Measurements from ENCODE around the gene CDYL2.

Gene CDYL2

DNA sequence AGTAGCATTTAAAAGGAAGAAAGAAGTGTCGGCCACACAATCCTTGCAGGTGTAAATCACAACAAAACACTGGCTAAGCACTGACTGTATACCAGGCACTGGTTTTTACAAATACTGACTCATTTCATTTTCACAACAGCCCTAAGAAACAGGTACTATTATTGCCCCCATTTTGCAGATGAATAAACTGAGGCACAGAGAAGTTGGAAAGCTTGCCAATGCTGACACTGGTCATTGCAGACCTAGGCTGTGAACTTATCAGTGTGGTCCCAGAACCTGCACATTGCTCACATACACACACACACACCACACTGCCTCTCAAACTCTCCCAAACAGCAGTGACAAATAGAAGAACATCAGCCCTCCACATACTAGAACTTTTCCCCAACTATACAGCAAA lies 37.6 kb downstream of the CDYL2 start:
- Histone ChIP-seq H3K9me2 (replicated peaks; ENCODE audit: control insufficient read depth, low read length) (no peaks in the 10 kb centered on the region), H3K27ac (ENCODE audit: low read depth, low read length) (no peak overlapping the region), H3K27me3 (ENCODE audit: control insufficient read depth, low read length) (no peaks in the 10 kb centered on the region), H3K9me3 (ENCODE audit: control insufficient read depth, insufficient read depth, low read length) (no peaks in the 10 kb centered on the region), H3K4me1 (ENCODE audit: control insufficient read depth, low read length) (no peaks in the 10 kb centered on the region), H3K4me3 (ENCODE audit: low read length) (no peak overlapping the region), H3K79me2 (ENCODE audit: control insufficient read depth, low read length) (no peaks in the 10 kb centered on the region), H3K36me3 (ENCODE audit: control insufficient read depth, low read length) (no peaks in the 10 kb centered on the region), H4K20me1 (ENCODE audit: control insufficient read depth, insufficient read depth, low read depth, low read length) (no peaks in the 10 kb centered on the region), H3F3A (ENCODE audit: control insufficient read depth, insufficient read depth) (no peaks in the 10 kb centered on the region), H3K4me2 (ENCODE audit: low read length) (no peak overlapping the region)
- no peak for TF ChIP-seq CTCF (IDR thresholded peaks at IDR 0.05; ENCODE audit: low read depth, low read length, poor library complexity, severe bottlenecking)
- no peak for TF ChIP-seq EZH2phosphoT487 (IDR thresholded peaks at IDR 0.05; ENCODE audit: borderline replicate concordance, low read length)

DNA sequence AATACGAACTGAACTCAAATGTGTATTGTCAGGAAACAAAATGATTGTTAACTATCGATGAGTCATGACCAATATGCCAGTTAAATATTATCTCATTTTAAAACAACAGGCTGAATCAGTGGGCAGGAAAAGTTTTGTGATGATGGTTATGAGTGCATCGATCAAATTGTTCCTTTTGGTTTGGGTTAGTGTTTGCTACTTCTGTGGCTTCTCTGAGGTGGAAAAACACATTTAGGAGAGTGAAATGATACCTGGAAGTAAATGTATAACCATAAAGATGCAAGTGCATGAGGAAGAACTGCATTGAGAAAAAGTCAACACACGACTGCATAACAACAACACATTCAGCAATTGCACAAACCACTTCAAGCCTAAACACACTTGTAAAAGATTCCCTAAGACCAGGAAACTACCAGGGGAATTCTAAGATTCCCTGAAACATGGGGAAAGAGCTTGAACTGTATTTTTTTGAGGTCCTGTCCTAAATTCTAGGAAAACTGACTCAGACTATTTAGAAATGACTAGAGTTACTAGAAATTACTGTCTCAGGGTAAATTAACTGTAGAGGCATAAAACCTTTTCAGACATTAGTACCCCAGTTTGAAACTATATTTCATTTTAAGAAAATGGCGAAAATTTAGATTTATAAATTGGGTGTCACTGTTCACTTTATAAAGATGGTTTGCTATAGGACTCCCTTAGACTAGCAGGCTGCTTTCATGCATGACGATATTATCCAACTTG lies 44.8 kb downstream of the CDYL2 start:
- Histone ChIP-seq H3F3A (ENCODE audit: control insufficient read depth, insufficient read depth) (no peaks in the 10 kb centered on the region), H3K4me2 (ENCODE audit: low read length) (no peak overlapping the region)

DNA sequence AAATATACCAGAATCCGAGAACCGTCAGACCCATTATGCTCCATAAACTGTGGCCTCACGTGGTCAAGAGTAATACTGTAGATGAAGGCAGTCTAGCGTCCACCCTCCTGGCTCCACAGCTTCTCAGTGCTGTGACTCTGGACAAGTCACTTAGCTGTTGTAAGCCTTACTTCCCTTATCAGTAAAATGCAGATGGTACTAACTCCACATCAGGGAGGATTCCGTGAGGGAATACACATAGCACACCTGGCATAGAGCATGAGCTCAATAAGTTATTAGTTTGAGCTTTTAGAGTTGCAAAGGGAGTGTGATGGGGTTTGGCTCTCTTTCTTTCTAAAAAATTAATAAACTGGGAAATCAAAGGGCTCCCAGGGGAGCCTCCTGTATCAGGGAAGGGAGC lies 49.9 kb downstream of the CDYL2 start:
- Histone ChIP-seq H3K4me1 (ENCODE audit: control insufficient read depth, low read length) (no peaks in the 10 kb centered on the region), H3K27me3 (ENCODE audit: control insufficient read depth, low read length) (0 out of 2 replicates have a peak, but pooled peaks cover 5% of the 10 kb centered on the region), H3K4me2 (ENCODE audit: low read length) (no peak overlapping the region), H3K79me2 (ENCODE audit: control insufficient read depth, low read length) (no peaks in the 10 kb centered on the region), H3K36me3 (ENCODE audit: control insufficient read depth, low read length) (no peaks in the 10 kb centered on the region), H4K20me1 (ENCODE audit: control insufficient read depth, insufficient read depth, low read depth, low read length) (no peaks in the 10 kb centered on the region), H3K4me3 (ENCODE audit: low read length) (no peak overlapping the region), H3K27ac (ENCODE audit: low read depth, low read length) (no peak overlapping the region), H3K9me2 (replicated peaks; ENCODE audit: control insufficient read depth, low read length) (no peaks in the 10 kb centered on the region), H3K9me3 (ENCODE audit: control insufficient read depth, insufficient read depth, low read length) (no peaks in the 10 kb centered on the region), H3F3A (ENCODE audit: control insufficient read depth, insufficient read depth) (no peaks in the 10 kb centered on the region)
- TF ChIP-seq EZH2phosphoT487 (IDR thresholded peaks at IDR 0.05; ENCODE audit: borderline replicate concordance, low read length) (no peak), CTCF (IDR thresholded peaks at IDR 0.05; ENCODE audit: low read depth, low read length, poor library complexity, severe bottlenecking) (no peak)

More for the DNA sequence above, 44.8 kb downstream of the CDYL2 start:
- Histone ChIP-seq H3K79me2 (ENCODE audit: control insufficient read depth, low read length) (no peaks in the 10 kb centered on the region), H3K27ac (ENCODE audit: low read depth, low read length) (no peak overlapping the region), H3K9me2 (replicated peaks; ENCODE audit: control insufficient read depth, low read length) (no peaks in the 10 kb centered on the region), H3K27me3 (ENCODE audit: control insufficient read depth, low read length) (0 out of 2 replicates have a peak, but pooled peaks cover 5% of the 10 kb centered on the region), H3K4me1 (ENCODE audit: control insufficient read depth, low read length) (no peaks in the 10 kb centered on the region), H4K20me1 (ENCODE audit: control insufficient read depth, insufficient read depth, low read depth, low read length) (no peaks in the 10 kb centered on the region), H3K36me3 (ENCODE audit: control insufficient read depth, low read length) (no peaks in the 10 kb centered on the region), H3K9me3 (ENCODE audit: control insufficient read depth, insufficient read depth, low read length) (no peaks in the 10 kb centered on the region), H3K4me3 (ENCODE audit: low read length) (no peak overlapping the region)
- TF ChIP-seq EZH2phosphoT487 (IDR thresholded peaks at IDR 0.05; ENCODE audit: borderline replicate concordance, low read length), result no peak
- no peak for TF ChIP-seq CTCF (IDR thresholded peaks at IDR 0.05; ENCODE audit: low read depth, low read length, poor library complexity, severe bottlenecking)

All from DOHH2 (cell line).